ENCODE measurements around the gene DBF4B.
A peak's percentile ranks its signal among the peaks of the same experiment; 100 is the strongest.
"Not testable (repeated sequence)": the region's sequence is repeated elsewhere in the genome, so short reads cannot be mapped to it uniquely, and the experiment has no call there.

Gene DBF4B, protein sequence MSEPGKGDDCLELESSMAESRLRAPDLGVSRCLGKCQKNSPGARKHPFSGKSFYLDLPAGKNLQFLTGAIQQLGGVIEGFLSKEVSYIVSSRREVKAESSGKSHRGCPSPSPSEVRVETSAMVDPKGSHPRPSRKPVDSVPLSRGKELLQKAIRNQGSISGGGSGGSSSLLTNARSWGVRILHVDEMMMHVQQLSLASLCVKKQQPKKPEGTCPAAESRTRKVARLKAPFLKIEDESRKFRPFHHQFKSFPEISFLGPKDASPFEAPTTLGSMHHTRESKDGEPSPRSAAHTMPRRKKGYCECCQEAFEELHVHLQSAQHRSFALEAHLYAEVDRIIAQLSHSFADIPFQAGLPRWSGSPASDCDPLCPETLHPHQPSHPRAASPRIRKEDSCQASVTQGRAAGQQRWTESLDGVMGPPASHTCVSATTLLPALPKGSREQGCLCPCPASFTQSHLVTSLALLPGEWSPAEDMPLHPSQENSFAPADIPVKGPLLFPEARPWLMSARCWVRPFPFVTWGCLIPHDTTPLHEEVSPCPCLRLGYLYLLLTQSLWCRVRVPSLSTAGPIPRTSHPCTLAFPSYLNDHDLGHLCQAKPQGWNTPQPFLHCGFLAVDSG

DNA sequence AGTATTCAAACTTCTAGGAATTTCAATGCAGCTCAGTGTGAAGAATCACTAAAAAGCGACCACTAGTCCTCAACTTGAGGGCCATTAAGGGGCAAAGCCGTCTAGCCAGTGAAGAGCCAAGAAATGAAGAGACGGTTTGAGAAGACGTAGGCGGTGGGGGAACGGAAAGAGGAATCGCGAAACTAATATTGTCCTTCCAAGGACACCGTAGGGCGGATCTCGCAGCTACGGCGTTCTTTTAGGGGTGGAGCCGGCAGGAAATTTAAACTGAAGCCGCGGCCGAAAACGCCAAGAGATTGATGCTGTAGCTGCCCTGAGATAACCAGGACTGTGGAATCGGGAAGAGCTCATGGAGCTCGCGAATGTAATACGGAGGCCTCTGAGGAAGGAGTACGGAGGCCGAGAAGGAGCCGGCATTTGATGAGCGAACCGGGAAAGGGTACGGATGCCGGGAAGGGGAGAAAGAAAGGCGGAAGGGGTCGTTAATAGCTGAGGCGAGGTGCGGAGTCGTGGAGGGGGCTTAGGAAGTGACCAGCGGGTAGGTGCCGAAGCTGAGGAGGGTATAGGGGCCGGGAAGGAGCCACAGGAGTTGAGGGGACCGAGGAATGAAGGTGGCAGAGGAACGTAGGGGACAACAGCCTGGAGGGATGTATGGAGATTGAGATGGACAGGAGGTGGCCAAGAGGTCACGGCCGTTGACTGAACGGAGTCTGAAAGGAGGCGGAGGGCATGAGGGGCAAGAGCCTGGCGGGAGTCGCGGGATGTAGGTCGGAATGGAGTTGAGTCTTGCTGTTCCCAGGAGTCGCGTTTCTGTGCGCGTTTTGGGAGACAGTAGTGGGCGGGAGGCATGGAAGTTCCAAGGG lies at the start of gene DBF4B:
DBF4B (plus strand) TSS at position 265 of the 863 bp plus-strand sequence; CDS start at position 421, 156 bp downstream.
- DNase-seq (ENCODE audit: low spot score): peak; percentile 88

DNA sequence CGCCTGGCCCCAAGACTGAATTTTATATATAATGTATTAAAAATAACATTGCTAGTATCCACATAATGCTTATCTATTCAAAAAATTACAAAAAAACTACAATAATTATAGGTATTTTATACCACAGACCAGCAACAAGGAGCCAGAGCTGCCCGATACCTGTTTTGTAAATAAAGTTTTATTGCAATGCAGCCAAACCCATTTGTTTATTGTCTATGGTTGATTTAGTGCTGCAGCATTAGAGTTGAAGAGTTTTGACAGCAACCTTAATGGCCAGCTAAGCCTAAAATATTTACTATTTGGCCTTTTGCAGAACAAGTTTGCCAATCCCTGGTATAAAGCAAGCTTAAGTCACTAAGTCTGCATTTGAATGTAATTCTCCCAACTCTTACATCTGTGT lies 46.6 kb upstream of the DBF4B start:
- no peak for DNase-seq (ENCODE audit: low spot score)

DNA sequence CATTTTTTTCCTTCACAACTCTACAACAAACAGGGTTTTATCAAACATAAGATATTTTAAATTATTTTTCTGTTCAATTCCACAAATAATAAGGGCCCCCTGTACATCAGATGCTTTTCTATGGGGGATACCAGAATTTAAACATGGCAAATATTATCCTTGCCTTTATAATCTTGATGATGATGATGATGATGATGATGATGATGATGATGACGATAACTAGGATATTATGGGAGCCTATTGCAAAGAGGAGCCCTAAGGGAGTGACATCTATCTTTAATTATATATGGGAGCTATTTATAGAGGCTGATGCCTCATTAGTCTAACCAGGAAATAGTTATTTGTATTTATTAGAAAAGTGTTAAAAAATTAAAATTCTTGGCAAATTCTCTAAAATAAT lies 45.4 kb upstream of the DBF4B start:
- no peak for DNase-seq (ENCODE audit: low spot score)

DNA sequence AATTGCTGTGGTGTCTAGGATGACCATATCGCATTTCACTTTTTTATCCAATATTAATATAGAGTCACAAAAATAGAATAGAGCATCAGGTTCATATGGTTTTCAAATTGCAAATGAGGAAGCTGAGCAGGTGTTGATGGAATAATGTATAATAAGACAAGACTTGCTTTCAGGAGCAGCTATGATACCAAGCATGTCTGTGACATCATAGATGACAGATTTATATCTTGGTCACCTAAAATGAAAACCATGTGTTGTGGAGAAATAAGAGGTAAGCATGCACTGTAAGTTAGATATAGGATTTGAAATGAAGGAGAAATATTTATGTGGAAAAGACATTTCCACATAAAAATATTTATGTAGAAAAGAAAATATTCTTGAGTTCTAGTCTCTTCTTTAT lies 43.6 kb upstream of the DBF4B start:
- no peak for DNase-seq (ENCODE audit: low spot score)

DNA sequence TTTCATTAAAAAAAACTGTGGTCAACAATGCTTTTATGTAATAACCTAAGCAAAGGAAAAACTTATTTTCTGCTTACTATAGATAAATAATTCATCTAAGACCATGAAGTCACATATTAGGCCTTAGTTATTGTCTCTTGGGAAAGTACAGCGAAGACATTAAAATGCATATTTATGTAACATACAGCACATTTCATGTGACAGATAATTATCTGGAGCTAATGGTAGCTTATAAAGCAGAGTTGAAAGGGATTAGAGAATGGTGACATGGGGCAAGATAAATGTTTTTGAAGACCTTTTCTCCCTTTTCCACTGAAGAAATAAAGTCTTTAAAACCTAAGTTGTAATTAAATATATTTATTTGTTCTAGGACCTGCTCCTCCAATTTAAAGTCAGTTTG lies 42.5 kb upstream of the DBF4B start:
- DNase-seq (ENCODE audit: low spot score): no peak

DNA sequence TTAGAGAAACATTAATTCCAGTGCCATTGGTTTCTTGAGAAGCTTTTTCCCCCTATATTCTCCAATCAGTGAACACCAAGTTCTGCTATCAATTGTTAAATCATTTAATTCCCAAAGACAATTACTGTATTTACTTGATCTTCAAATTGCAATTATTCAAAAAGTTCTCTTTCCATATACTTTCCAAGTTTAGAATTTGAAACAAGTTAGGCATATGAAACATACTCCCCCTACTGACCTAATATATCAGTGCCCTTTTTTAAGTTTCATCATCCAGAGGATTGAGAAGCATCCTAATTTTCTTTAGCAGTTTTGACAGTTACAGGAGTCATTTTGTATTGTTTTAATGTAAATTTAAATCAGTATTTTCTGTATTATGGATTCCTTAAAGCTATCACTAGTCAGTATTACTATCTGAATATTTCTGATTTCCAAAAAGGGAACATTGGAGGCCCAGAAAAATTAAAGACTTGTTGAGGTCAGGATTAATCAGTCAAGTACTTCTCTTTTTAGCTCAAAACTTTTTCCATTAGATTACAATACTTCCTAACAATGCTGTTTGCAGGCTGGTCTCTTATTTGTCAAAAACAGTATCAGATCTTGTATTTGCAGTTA lies 35.9 kb upstream of the DBF4B start:
- DNase-seq (ENCODE audit: low spot score): peak; percentile 18

DNA sequence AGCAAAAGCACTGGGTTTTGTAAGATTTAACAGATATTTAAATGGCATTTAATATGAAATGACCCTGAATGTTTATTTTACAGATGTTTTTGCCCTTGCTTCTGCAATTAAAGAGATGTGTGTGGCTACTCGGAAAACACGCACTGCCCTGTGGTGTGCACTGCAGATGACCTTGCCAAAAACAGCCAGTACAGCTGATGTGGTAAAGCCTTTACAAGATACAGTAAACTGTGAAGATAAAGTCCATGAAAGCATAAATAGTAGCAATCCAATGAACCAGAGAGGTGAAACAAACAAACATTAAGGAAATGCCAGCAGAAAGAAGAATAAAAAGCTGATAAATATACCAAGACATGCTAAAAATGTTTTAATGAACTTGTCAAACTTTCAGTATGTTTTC lies 34.6 kb upstream of the DBF4B start:
- no peak for DNase-seq (ENCODE audit: low spot score)

DNA sequence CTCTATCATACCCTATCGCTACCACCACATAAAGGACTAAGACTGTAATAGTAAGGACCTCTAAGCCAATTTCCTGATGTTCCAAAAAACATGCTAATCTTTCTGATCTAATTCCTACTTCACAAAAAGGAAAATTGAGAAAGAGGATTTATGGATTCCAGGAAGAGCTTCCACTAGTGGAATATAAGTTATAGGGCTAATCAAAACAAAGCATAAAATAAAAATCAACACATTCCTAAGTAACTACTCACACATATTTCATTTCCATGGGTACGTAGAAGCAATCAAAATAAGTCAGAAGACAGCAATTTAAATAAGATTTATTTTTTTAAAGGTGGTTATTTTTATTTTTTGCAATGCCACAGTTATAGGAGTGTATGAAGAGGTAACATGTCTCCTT lies 31.3 kb upstream of the DBF4B start:
- no peak for DNase-seq (ENCODE audit: low spot score)

DNA sequence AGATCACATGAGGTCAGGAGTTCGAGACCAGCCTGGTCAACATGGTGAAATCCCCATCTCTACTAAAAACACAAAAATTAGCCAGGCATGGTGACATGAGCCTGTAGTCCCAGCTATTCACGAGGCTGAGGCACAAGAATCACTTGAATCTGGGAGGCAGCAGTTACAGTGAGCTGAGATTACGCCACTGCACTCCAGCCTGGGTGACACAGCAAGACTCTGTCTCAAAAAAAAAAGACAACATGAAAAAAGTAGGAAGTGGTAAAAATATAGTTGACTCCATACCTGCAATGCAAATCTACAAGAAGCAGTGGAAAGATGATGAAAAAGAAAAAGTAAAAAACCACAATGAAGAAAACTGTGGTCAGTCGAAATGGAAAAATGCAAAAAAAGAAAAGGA lies 25.2 kb upstream of the DBF4B start:
- DNase-seq (ENCODE audit: low spot score): not testable (repeated sequence)

DNA sequence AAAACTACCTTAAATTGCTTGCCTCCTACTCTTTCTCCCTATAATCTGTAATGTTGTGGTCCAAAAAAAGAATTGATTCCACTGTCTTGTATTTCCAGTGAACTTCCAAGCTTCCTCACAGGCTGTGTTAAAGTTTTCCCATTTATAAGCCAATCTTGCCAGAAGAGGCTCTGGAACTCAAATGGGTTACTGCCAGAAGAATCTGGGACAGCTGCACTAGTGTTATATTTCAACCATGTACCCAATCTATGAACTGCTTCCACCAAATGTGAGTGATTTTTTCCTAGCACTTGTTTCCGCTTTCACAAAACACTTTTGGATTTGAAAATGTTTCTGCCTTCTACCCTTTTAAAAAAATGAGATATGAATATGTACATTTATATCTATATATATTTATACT lies 20.7 kb upstream of the DBF4B start:
- DNase-seq (ENCODE audit: low spot score): no peak

DNA sequence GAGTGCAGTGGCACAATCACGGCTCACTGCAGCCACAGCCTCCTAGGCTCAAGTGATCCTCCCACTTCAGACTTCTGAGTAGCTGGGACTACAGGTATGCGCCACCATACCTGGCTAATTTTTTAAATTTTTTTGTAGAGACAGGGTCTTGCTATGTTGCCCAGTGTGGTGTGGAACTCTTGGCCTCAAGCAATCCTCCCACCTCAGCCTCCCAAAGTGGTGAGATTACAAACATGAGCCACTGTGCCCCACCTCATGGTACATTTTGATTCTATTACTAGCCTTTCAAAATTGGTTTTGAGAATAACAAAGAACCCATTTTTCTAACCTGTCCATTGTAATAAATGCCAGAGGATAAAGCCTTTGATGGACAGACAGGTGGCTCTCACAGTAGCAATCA lies 20.3 kb upstream of the DBF4B start:
- no peak for DNase-seq (ENCODE audit: low spot score)

DNA sequence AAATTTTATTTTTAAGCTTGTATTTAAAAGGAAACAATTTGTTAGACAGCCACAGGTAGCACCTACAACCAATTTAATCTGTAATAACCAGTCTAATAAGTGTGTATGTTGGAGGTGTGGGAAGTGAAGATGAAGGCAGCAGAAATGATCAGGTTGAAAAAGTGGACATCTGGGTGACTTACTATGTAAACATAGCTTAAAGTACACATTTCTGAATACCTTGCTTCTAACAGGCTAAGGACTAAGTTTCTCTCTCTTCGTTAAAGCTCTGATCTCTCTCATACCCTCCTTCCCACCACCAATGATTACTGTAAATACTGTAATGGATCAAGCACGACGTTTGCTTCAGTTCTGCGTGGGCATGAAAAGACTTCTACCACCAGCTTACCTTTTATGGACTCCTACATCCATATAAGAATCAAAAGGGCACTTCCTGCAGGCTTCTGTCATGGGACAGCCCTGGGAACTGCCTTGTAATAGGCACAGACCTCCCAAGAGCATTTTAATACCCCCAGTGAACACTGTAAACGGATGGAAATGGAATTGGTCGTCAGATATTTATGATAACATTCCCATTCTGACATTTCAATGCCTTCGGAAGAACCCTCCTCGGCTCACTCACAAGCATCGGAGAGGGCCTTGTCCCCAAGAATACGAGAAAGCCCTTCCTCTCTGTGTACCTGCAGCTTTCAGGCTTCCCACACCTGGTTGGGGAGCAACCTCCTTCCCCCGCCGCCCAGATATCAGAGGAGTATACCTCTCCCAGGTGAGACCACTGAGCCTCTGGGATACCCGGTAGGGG lies 19.6 kb upstream of the DBF4B start:
- peak; percentile 18 for DNase-seq (ENCODE audit: low spot score)

DNA sequence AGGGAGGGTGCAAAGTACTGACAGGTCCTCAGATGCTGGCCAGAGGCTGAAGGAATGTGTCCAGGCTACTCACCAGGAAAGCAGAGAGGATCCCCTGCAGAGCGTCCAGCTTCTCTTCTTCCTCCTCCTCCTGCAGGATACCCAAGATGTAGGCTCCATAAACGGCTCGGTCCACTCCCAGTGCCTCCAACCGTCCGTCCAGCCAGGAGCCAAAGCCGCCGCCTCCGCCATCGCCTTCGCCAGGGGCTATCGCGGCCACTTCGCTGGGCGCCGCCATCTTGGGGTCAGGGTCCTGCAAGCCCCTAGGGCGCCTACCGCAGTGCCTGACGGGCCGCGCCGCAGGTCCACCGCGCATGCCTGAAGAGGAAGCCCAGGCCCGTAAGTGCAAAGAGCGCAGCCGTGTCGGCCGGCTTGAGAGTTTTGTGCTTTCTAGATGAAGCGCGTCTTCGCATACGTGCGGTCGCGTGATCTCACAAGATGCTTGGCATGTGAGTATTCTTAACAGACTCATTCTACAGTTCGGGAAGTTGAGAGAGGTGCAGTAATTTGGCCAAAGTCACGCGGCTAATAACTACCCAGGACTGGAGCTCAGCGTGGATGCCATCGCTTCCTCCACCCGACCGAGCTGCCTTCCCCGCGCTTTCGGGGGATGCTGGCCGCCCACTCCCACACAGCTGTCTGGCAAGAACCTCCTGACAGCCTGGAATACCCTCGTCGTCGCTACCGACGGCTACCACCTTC lies 18.8 kb upstream of the DBF4B start, which contains the start of gene CCDC43:
CCDC43 (minus strand) TSS at position 300 of the 741 bp plus-strand sequence; CDS start at position 277, 23 bp downstream.
- peak; percentile 85 for DNase-seq (ENCODE audit: low spot score)

DNA sequence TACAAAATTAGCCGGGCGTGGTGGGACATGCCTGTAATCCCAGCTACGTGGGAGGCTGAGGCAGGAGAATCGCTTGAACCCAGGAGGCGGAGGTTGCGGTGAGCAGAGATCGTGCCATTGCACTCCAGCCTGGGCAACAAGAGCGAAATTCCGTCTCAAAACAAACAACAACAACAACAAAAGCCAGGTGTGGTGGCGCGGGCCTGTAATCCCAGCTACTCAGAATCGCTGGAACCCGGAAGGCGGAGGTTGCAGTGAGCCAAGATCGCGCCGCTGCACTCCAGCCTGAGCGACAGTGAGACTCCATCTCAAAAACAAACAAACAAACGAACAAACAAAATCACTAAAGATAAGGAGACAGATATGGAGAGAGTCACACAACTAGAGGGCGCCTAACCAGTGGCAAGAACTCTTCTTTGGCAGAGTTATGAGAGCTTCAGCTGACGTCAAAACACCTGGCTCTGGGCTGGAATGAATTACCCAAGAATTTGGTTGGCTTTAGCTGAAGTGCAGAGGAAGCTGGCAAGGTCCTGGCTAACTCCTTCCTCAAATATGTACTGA lies 17.6 kb upstream of the DBF4B start:
- DNase-seq (ENCODE audit: low spot score): peak; percentile 32

DNA sequence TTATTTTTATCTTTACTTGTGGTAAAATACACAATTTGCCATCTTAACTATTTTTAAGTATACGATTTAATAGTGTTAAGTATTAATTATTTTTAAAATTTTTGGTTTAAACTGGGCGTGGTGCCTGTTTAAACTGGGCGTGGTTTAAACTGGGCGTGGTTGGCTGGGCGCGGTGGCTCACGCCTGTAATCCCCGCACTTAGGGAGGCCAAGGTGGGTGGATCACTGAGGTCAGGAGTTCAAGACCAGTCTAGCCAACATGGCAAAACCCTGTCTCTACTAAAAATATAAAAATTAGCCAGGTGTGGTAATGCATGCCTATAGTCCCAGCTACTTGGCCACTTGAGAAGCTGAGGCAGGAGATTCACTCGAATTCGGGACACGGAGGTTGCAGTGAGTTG lies 14.9 kb upstream of the DBF4B start:
- no peak for DNase-seq (ENCODE audit: low spot score)

DNA sequence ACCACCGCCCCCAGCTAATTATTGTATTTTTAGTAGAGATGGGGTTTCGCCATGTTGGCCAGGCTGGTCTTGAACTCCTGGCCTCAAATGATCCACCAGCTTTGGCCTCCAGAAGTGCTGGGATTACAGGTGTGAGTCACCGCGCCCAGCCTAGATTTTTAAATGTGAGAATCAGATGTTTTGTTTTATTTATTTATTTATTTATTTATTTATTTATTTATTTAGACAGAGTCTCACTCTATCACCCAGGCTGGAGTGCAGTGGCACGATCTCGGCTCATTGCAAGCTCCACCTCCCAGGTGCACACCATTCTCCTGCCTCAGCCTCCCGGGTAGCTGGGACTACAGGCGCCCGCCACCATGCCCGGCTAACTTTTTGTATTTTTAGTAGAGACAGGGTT lies 8.2 kb upstream of the DBF4B start:
- DNase-seq (ENCODE audit: low spot score): not testable (repeated sequence)

DNA sequence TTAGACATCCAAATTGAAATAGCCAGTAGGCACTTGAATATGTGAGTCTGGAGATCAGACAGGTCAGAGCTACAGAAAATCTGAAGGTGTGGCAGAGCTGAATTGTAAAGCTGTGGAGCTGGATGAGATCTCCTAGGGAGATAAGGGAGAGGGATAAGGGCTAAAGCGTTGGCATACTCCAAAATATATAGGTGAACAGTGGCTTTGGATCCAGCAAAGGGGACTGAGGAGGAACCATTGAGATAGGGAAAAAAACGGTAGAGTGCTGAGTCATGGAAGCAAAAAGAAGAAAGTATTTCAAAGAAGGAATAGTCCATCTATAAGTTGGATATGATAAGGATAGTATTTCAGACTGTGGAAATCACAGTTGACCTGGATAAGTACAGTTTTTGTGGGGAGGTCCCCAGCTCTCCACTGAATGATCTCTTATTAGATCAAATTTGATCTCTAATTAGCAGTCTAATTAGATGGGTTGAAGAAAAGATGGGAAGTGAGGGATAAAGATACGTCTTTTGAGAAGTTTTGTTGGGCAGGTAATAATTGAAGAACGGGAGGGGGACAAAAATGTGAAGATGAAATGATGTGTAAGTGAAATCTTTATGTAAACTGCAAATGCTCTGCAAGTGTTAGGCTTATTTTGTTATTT lies 587 bp upstream of the DBF4B start:
- no peak for DNase-seq (ENCODE audit: low spot score)

DNA sequence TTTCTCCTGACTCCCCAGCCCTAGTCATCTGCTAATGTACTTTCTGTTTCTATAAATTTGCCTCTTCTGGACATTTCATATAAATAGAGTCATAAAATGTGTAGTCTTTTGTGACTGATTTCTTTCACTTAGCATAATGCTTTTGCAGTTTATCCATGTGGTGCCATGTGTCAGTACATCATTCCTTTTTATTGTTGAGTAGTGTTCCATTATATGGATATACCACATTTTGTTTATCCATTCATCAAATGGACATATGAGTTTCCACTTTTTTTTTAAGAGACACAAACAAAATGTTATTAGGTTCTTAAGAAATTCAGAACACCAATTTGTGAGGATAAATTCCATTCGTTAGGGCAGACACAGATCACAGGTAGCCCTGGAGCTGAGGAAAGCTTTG lies 11.0 kb downstream of the DBF4B start:
- DNase-seq (ENCODE audit: low spot score): no peak

DNA sequence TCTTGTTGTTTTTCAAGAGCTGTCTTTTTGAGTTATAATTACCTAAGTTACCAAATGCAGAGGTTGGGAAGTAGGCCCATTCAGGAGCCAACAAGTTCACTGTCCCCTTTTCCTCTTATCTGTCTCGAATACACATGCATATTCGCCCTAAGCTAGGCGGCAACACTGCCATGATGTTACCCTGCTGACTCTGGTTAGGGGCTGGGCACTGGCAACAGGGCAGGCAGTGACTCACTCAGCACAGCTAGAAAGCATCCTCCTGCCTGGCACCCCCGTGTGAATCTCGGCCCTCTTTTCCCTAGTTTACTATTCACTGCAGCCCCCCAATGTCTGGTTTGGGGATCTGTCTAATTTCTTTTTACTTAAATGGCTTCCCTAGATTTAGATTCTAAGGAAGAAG lies 13.8 kb downstream of the DBF4B start:
- DNase-seq (ENCODE audit: low spot score): no peak

DNA sequence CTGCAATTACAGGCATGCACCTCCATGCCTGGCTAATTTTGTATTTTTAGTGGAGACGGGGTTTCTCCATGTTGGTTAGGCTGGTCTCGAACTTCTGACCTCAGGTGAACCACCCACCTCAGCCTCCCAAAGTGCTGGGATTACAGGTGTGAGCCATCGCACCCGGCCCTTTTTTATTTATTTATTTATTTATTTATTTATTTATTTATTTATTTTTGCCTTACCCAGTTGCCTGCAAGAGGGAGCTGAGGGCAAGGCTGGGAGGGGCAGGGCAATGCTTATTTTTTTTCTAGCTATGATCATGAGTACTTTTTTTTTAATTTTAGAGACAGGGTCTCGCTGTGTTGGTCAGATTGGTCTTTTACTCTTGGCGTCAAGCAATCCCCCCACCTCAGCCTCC lies 17.7 kb downstream of the DBF4B start:
- not testable (repeated sequence) for DNase-seq (ENCODE audit: low spot score)

Data from SW480 (cell line).